Stimulated activated CD8-positive, alpha-beta memory T cell treated with anti-CD3 and anti-CD28 coated beads, Interleukin-12 subunit alpha, Interleukin-12 subunit beta, amount 100 ng/mL, for 1 hour (primary cell): ENCODE results near the gene GPR157.

Experiments
- DNase-seq: peaks from one replicate; pipeline ENCODE4 v3.0.0-alpha.2; 2020; ENCODE audit warnings: low read depth

GPR157 gene

DNA sequence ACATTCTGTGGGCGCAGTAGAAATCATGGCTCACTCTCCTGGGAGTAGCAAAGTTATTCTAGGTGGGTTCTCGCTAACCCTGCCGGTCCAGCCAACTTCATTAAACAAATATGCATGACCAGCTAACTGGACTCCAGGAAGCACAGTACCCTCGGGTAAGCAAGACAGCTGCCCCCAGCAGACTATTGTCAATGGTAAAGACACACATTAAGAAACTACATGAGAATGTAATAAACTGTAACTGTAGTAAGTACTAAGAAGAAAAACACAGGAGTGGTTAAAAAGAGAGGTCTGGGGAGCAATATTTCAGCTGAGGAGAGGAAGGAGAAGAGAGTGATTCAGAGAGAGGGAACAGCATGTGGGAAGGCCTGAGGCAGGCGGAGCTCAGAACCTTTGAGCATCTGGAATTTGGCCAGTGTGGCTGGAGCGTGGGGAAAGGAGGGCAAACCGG is 66.9 kb downstream of the GPR157 start:
- DNase-seq, result no peak

DNA sequence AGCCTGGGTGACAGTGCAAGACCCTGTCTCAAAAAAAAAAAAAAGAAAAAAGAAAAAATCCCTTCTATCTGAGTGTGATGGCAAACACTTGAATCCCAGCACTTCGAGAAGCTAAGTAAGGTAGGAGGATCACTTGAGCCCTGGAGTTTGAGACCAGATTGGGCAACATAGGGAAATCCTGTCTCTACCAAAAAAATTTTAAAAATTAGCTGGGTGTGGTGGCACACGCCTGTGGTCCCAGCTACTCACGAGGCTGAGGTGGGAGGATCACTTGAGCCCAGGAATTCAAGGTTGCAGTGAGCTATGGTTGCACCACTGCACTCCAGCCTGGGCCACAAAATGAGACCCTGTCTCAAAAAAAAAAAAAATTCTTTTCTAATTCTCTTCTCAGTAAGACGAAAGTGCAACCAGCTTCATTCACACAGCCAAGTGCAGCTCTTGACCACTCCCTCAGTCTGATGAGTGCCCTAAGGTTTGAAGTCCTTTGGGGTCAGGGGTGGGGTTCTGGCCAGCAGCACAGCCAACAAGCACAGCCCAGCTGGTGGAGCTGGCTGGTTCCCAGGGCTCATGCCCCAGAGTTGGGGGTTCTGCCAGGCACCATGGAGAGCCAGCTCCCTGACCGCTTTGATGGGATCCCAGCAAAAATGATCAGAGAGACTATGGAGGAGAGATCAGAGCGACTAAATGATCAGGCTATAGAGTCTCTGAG is 67.5 kb downstream of the GPR157 start:
- no peak for DNase-seq

DNA sequence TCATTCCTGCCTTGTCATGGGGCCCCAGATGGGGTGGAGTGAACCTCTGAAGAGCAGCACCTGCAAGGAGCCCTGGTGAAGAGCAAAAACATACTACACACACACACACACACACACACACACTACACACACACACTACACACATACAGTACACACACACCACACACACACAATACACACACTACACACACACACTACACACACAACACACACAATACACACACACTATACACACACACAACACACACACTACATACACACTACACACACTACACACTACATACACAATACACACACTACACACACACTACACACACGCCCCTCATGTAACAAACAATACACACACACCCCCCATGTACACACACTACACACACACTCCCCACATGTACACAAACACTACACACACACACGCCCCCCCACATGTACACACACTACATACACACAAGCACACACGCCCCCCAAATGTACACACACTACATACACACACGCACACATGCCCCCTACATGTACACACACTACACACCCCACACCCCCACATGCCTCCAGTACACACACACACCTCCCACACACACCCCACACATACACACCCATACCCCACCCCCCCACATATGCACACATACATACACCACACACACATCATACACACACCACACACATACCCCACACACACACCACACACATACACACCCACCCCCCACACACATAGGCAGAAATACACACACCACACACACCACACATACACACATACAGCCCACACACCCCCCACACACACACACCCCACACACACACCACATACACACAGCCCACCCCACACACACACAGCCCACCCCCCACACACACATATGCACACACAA is 68.8 kb downstream of the GPR157 start:
- no peak for DNase-seq

DNA sequence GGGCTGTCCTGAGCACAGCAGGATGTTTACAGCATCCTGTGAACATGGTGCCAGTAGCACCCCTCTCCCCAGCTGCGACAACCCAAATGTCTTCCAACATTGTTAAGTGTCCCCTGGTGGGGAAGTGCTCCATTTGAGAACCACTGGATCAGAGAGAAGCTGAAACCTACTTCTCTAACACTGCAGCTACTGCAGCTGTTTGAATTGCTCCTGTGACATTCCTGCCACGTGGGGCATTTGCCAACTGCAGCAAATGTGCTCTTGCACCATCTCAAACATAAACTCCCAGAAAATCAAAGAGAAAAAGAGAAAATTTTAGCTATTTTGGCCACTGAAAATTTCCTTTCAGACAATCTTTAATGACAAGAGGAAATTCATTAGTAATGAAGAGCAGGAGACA is 70.4 kb downstream of the GPR157 start:
- no peak for DNase-seq

DNA sequence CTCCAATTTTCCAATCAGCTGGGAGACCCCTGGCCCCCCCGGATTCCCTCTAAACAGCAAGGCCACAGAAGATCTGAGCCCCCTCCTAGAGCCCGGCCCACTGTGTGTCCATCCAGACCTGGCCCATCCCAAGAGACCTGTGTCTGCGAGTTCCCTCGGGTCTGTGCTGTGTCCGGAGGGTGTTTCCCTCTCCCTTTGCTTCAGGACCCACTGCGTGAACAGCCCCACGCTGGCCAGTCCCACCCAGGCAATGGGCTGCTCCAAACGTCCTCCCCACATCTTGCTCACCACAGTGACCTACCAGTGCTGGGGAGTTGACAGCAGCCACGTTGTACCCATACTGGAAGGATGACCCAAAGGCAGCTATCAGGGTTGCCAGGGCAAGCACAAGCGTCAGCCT is 71.1 kb downstream of the GPR157 start:
- DNase-seq, result no peak

DNA sequence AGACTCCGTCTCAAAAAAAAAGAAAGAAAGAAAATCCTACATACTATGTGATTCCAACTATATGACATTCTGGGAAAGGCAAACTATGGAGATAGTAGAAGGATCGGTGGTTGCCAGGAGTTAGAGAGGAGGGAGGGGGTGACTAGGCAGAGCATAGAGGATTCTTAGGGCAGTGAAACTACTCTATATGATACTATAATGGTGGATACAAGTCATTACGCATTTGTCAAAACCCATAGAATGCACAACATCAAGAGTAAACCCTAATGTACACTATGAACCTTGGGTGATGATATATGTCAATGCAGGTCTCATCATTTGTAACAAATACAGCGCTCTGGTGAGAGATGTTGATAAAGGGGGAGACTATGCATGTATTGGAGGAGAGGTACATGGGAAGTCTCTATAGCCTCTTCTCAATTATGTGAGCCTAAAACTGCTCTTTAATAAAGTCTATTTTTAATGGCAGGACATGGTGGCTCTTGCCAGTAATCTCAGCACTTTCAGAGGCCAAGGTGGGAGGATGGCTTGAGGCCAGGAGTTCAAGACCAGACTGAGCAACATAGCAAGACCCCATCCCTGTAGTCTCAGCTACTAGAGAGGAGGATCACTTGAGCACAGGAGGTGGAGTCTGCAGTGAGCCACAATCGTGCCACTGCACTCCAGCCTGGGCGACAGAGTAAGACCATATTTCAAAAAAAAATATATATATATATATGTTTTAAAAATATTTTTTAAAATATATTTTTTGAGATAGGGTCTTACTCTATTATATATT is 76.4 kb downstream of the GPR157 start:
- no peak for DNase-seq

DNA sequence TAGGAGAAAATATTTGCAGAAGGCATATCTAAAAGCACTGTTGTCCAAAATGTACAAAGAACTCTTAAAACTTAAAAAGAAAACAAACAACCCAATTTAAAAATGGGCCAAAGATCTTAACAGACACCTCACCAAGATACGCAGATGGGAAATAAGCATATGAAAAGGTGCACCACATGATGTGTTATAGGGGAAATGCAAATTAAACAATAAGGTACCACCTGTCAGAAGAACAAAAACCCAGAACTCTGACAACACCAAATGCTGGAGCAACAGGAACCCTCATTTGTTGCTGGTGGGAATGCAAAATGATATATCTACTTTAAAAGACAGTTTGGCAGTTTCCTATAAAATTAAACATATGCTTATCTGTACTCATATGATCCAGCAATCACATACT is 77.5 kb downstream of the GPR157 start:
- DNase-seq, result no peak

DNA sequence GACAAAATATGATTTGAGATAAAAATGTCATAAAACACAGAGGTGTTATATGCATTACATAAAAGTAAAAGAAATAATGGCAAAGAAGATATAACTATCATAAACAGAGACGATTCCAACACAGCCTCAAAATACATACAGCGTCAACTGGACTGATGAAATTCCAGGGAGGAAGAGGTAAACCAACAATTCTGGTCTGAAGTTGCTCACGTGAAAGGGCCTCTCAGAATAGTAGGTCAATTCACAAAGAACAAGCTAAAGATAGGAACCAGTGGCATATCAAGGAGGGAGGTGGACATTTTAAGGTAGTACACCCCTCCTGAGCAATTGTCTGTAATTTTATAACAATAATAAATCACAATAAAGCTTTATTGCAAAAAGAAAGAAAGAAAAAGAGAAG is 78.1 kb downstream of the GPR157 start:
- no peak for DNase-seq
